ENCODE data around the gene KIF7. TPM values are rescaled to one million over a fixed set of nuclear protein-coding genes. Genes with fewer than 3 reads are reported as not detected.

KIF7 gene
- total RNA-seq, 1 donor from 2014 or later, result 6.4 TPM

- no peak for DNase-seq (ENCODE audit: low spot score)
- Mint-ChIP-seq H3K4me1 (ENCODE audit: unreplicated experiment) (no peaks in the 10 kb centered on the region), H3K9me3 (ENCODE audit: unreplicated experiment) (no peaks in the 10 kb centered on the region), H3K27ac (ENCODE audit: unreplicated experiment) (no peak overlapping the region), H3K4me3 (ENCODE audit: unreplicated experiment) (no peak overlapping the region), H3K27me3 (ENCODE audit: unreplicated experiment) (no peaks in the 10 kb centered on the region), H3K36me3 (ENCODE audit: low read depth, unreplicated experiment) (peaks cover 14% of the 10 kb centered on the region)
- TF ChIP-seq CTCF (IDR thresholded peaks at IDR 0.05; ENCODE audit: unreplicated experiment), result no peak
Observed at GRCh38 chr15:89611317-89611716, 44.0 kb downstream of the KIF7 start.

GRCh38 chr15:89599021-89599420, 56.2 kb downstream of the KIF7 start:
- no peak for DNase-seq (ENCODE audit: low spot score)
- H3K4me1 Mint-ChIP-seq (ENCODE audit: unreplicated experiment), result no peaks in the 10 kb centered on the region
- no peak overlapping the region for H3K4me3 Mint-ChIP-seq (ENCODE audit: unreplicated experiment)
- H3K9me3 Mint-ChIP-seq (ENCODE audit: unreplicated experiment), result no peaks in the 10 kb centered on the region
- no peak overlapping the region for H3K27ac Mint-ChIP-seq (ENCODE audit: unreplicated experiment)
- H3K36me3 Mint-ChIP-seq (ENCODE audit: low read depth, unreplicated experiment), result no peaks in the 10 kb centered on the region
- TF ChIP-seq CTCF (IDR thresholded peaks at IDR 0.05; ENCODE audit: unreplicated experiment), result no peak
- no peaks in the 10 kb centered on the region for H3K27me3 Mint-ChIP-seq (ENCODE audit: unreplicated experiment)

- TF ChIP-seq CTCF (IDR thresholded peaks at IDR 0.05; ENCODE audit: unreplicated experiment), result no peak
Observed at GRCh38 chr15:89593018-89593417, 62.2 kb downstream of the KIF7 start.

GRCh38 chr15:89591834-89592233, 63.4 kb downstream of the KIF7 start:
- Mint-ChIP-seq H3K36me3 (ENCODE audit: low read depth, unreplicated experiment) (no peaks in the 10 kb centered on the region), H3K4me3 (ENCODE audit: unreplicated experiment) (no peak overlapping the region), H3K9me3 (ENCODE audit: unreplicated experiment) (no peaks in the 10 kb centered on the region), H3K27ac (ENCODE audit: unreplicated experiment) (no peak overlapping the region), H3K27me3 (ENCODE audit: unreplicated experiment) (no peaks in the 10 kb centered on the region), H3K4me1 (ENCODE audit: unreplicated experiment) (no peaks in the 10 kb centered on the region)
- no peak for TF ChIP-seq CTCF (IDR thresholded peaks at IDR 0.05; ENCODE audit: unreplicated experiment)
- DNase-seq (ENCODE audit: low spot score), result no peak

More at GRCh38 chr15:89593018-89593417, 62.2 kb downstream of the KIF7 start:
- no peak for DNase-seq (ENCODE audit: low spot score)
- Mint-ChIP-seq H3K36me3 (ENCODE audit: low read depth, unreplicated experiment) (no peaks in the 10 kb centered on the region), H3K4me1 (ENCODE audit: unreplicated experiment) (no peaks in the 10 kb centered on the region), H3K9me3 (ENCODE audit: unreplicated experiment) (no peaks in the 10 kb centered on the region), H3K27me3 (ENCODE audit: unreplicated experiment) (no peaks in the 10 kb centered on the region), H3K4me3 (ENCODE audit: unreplicated experiment) (no peak overlapping the region), H3K27ac (ENCODE audit: unreplicated experiment) (no peak overlapping the region)

GRCh38 chr15:89587955-89588354, 67.3 kb downstream of the KIF7 start:
- no peaks in the 10 kb centered on the region for H3K9me3 Mint-ChIP-seq (ENCODE audit: unreplicated experiment)
- DNase-seq (ENCODE audit: low spot score), result no peak
- no peak overlapping the region for H3K4me3 Mint-ChIP-seq (ENCODE audit: unreplicated experiment)
- H3K36me3 Mint-ChIP-seq (ENCODE audit: low read depth, unreplicated experiment), result no peaks in the 10 kb centered on the region
- H3K27ac Mint-ChIP-seq (ENCODE audit: unreplicated experiment), result no peak overlapping the region
- H3K27me3 Mint-ChIP-seq (ENCODE audit: unreplicated experiment), result no peaks in the 10 kb centered on the region
- TF ChIP-seq CTCF (IDR thresholded peaks at IDR 0.05; ENCODE audit: unreplicated experiment), result no peak
- H3K4me1 Mint-ChIP-seq (ENCODE audit: unreplicated experiment), result no peaks in the 10 kb centered on the region

Measured in endothelial cell (in vitro differentiated cells).